T-helper 2 cell treated with Interferon-gamma antibody and Interleukin-4, amounts not matched to agents 5 μg/mL and 100 μg/mL, for 36 hours (primary cell): ENCODE measurements around the gene AGAP1.

Source experiments
- DNase-seq: peaks from one replicate; pipeline ENCODE4 v3.0.0; 2021; ENCODE audit warnings: low spot score
- H3K27ac Mint-ChIP-seq: one replicate; pipeline ENCODE4 v1.8.0; 2021; ENCODE audit warnings: mild to moderate bottlenecking, mixed read lengths
- H3K27me3 Mint-ChIP-seq: one replicate; pipeline ENCODE4 v1.8.0; 2021; ENCODE audit warnings: low read depth, mixed read lengths
- H3K36me3 Mint-ChIP-seq: one replicate; pipeline ENCODE4 v1.8.0; 2021; ENCODE audit warnings: low read depth, mixed read lengths
- H3K4me1 Mint-ChIP-seq: one replicate; pipeline ENCODE4 v1.8.0; 2021; ENCODE audit warnings: low read depth, mixed read lengths
- H3K4me3 Mint-ChIP-seq: one replicate; pipeline ENCODE4 v1.8.0; 2022; ENCODE audit warnings: mild to moderate bottlenecking, moderate library complexity, mixed read lengths
- H3K9me3 Mint-ChIP-seq: one replicate; pipeline ENCODE4 v1.8.0; 2021; ENCODE audit warnings: mixed read lengths

Gene AGAP1

GRCh38 chr2:235716875-235717496 is 223.1 kb downstream of the AGAP1 start:
- DNase-seq: no peak
- Mint-ChIP-seq H3K36me3 (no peaks in the 10 kb centered on the region), H3K4me1 (no peaks in the 10 kb centered on the region)

DNA sequence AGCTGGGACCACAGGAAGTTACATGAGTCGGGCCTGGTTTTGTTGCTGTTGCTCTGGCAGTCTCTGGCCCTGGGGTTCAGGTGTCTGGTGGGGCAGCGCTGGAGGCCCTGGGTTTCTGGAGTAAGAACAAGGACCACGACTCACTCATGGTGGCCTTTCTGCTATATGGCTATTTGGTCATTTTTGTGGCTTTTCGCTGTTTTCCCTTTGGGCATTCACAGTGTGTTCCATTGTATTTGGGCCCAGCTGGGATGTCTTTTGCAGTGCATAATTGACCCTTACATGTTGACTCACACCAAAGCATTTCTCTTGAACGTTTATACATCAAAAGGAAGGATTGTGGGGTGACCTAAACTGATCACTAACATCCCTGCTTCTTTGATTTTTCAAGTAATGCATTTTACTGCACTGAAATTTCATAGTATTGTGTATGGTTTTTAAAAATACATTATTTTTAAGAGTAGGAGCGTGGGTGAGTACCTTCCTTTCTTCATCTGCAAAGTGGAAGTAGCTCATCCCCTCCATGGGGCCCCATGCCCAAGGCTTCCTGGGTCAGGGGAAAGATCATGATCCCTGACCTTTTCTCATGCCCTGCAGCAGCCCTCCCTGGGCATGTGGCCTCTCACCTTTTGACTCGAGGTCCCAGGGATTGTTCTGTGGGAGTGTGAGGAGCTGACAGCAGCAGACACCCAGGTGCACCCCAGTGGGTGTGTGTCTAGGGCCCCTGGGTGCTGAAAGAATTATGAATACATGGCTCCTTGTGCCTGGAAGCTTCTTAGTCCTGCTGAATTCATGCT is 225.5 kb downstream of the AGAP1 start:
- no peak for DNase-seq
- no peaks in the 10 kb centered on the region for H3K9me3 Mint-ChIP-seq
- peaks cover 2% of the 10 kb centered on the region for H3K27me3 Mint-ChIP-seq
- no peak overlapping the region for H3K27ac Mint-ChIP-seq
- H3K4me1 Mint-ChIP-seq: no peaks in the 10 kb centered on the region
- H3K4me3 Mint-ChIP-seq: no peak overlapping the region
- H3K36me3 Mint-ChIP-seq: no peaks in the 10 kb centered on the region

More at GRCh38 chr2:235716875-235717496, 223.1 kb downstream of the AGAP1 start:
- no peaks in the 10 kb centered on the region for H3K9me3 Mint-ChIP-seq
- peaks cover 2% of the 10 kb centered on the region for H3K27me3 Mint-ChIP-seq
- no peak overlapping the region for H3K4me3 Mint-ChIP-seq
- no peak overlapping the region for H3K27ac Mint-ChIP-seq

- Mint-ChIP-seq H3K36me3 (no peaks in the 10 kb centered on the region), H3K4me1 (no peaks in the 10 kb centered on the region), H3K27ac (no peak overlapping the region), H3K9me3 (no peaks in the 10 kb centered on the region), H3K27me3 (peaks cover 2% of the 10 kb centered on the region), H3K4me3 (no peak overlapping the region)
- DNase-seq: no peak
Observed at GRCh38 chr2:235721625-235722024, 227.8 kb downstream of the AGAP1 start.

- H3K27me3 Mint-ChIP-seq: peaks cover 2% of the 10 kb centered on the region
- DNase-seq: no peak
- H3K27ac Mint-ChIP-seq: no peak overlapping the region
- no peaks in the 10 kb centered on the region for H3K9me3 Mint-ChIP-seq
- H3K4me3 Mint-ChIP-seq: no peak overlapping the region
- H3K4me1 Mint-ChIP-seq: no peaks in the 10 kb centered on the region
- no peaks in the 10 kb centered on the region for H3K36me3 Mint-ChIP-seq
Observed at GRCh38 chr2:235722869-235723268, 229.0 kb downstream of the AGAP1 start.

GRCh38 chr2:235723371-235723770 is 229.5 kb downstream of the AGAP1 start:
- Mint-ChIP-seq H3K27me3 (peaks cover 2% of the 10 kb centered on the region), H3K27ac (no peak overlapping the region), H3K9me3 (no peaks in the 10 kb centered on the region), H3K4me3 (no peak overlapping the region), H3K4me1 (no peaks in the 10 kb centered on the region), H3K36me3 (no peaks in the 10 kb centered on the region)
- DNase-seq: no peak

GRCh38 chr2:235723811-235724465 is 230.1 kb downstream of the AGAP1 start:
- Mint-ChIP-seq H3K9me3 (no peaks in the 10 kb centered on the region), H3K4me3 (no peak overlapping the region), H3K27me3 (peaks cover 2% of the 10 kb centered on the region), H3K36me3 (no peaks in the 10 kb centered on the region), H3K4me1 (no peaks in the 10 kb centered on the region), H3K27ac (no peak overlapping the region)
- DNase-seq: no peak

- Mint-ChIP-seq H3K27ac (no peak overlapping the region), H3K4me3 (no peak overlapping the region), H3K4me1 (no peaks in the 10 kb centered on the region), H3K36me3 (no peaks in the 10 kb centered on the region), H3K9me3 (no peaks in the 10 kb centered on the region), H3K27me3 (peaks cover 2% of the 10 kb centered on the region)
- no peak for DNase-seq
Observed at GRCh38 chr2:235725016-235725489, 231.2 kb downstream of the AGAP1 start.

DNA sequence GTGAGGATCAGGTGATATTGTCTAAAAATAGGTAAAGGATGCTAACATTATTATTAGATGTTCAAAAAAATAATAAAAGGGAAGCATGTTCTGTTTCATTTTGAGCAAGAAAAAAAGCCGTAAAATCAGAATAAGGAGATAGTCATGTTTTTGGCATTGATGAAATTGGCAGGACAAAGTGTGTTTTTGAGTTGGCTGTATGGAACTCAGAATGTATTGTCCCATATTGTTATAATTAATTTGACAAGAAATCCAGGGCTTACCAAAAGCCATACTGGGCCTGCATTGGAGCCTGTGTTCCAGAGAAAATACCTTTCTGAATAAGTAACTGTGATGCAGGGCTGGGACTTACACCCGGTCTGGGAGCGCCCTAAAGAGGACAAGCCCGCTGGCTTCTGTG is 232.0 kb downstream of the AGAP1 start:
- H3K9me3 Mint-ChIP-seq: no peaks in the 10 kb centered on the region
- H3K36me3 Mint-ChIP-seq: no peaks in the 10 kb centered on the region
- no peaks in the 10 kb centered on the region for H3K4me1 Mint-ChIP-seq
- H3K4me3 Mint-ChIP-seq: no peak overlapping the region
- no peak overlapping the region for H3K27ac Mint-ChIP-seq
- H3K27me3 Mint-ChIP-seq: no peaks in the 10 kb centered on the region
- no peak for DNase-seq

DNA sequence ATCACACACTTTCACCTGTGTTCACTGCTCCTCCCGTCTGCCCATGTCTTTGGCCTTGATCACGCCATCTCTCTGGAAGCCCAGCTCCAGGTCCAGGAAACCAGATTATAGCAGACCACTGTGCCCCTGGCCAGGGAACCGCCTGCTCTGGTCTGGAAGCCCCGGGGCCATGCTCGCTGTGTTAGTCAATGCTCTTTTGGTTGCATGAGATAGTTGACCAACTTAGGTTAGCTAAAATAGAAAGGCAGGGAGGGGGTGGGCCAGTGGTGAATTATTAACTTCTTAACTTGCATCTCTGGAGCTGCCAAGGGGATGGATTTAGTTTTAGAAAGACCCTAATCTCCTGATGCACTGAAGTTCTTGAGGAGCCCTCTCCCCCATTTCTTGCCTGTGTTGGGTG is 232.7 kb downstream of the AGAP1 start:
- Mint-ChIP-seq H3K36me3 (no peaks in the 10 kb centered on the region), H3K9me3 (no peaks in the 10 kb centered on the region), H3K27me3 (no peaks in the 10 kb centered on the region), H3K27ac (no peak overlapping the region), H3K4me1 (no peaks in the 10 kb centered on the region), H3K4me3 (no peak overlapping the region)
- DNase-seq: no peak

- H3K4me1 Mint-ChIP-seq: no peaks in the 10 kb centered on the region
- H3K9me3 Mint-ChIP-seq: no peaks in the 10 kb centered on the region
- H3K27me3 Mint-ChIP-seq: no peaks in the 10 kb centered on the region
- no peak overlapping the region for H3K4me3 Mint-ChIP-seq
- H3K27ac Mint-ChIP-seq: no peak overlapping the region
- DNase-seq: no peak
- no peaks in the 10 kb centered on the region for H3K36me3 Mint-ChIP-seq
Observed at GRCh38 chr2:235727174-235727573, 233.3 kb downstream of the AGAP1 start.

DNA sequence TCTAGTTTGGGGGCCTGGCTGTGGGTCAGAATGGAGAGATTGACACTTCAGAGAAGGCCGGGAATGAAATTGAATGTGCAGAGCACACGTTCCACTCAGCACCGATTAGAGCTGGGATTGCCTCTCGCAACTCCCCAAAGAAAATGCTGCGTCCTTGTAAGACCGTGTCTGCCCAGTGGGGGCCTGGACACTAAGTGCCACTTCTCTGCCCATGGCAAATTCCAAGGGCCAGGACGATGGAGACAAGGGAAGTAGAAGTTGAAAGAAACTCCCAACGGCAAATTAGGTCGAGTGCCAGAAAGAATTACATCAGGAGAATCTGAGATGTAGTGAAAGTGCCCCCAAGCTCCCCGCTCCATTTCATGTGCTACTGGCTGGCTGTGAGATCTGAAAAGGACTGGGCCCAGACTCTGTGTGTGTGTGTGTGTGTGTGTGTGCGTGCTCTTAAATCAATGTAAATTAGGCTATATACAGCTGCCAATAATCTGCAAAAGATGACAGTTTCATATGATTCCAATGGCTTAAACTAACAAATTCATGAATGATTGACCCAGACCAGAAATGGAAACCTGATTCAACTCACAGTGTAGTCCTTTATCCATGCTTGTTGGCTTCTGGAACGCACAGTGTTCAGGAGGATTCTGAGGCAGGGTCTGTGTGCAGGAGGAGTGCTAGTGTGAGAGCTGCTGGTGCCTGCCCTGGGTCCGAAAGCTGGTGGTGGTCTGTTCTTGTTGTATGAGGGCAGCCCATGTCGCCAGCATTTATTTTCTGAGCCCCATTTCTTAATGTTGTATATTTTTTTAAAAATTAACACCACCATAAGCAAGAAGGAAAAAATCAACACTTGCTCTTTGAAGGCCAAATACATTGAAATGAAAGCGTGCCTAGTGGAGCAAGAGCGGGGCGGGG is 234.3 kb downstream of the AGAP1 start:
- no peak overlapping the region for H3K27ac Mint-ChIP-seq
- H3K4me1 Mint-ChIP-seq: no peaks in the 10 kb centered on the region
- H3K36me3 Mint-ChIP-seq: no peaks in the 10 kb centered on the region
- H3K4me3 Mint-ChIP-seq: no peak overlapping the region
- no peak for DNase-seq
- no peaks in the 10 kb centered on the region for H3K9me3 Mint-ChIP-seq
- no peaks in the 10 kb centered on the region for H3K27me3 Mint-ChIP-seq

GRCh38 chr2:235728800-235729556 is 235.1 kb downstream of the AGAP1 start:
- Mint-ChIP-seq H3K36me3 (no peaks in the 10 kb centered on the region), H3K27me3 (no peaks in the 10 kb centered on the region), H3K4me1 (no peaks in the 10 kb centered on the region), H3K4me3 (no peak overlapping the region), H3K9me3 (no peaks in the 10 kb centered on the region), H3K27ac (no peak overlapping the region)
- DNase-seq: no peak

- no peak overlapping the region for H3K27ac Mint-ChIP-seq
- H3K9me3 Mint-ChIP-seq: no peaks in the 10 kb centered on the region
- H3K27me3 Mint-ChIP-seq: no peaks in the 10 kb centered on the region
- DNase-seq: no peak
- no peaks in the 10 kb centered on the region for H3K36me3 Mint-ChIP-seq
- no peaks in the 10 kb centered on the region for H3K4me1 Mint-ChIP-seq
- no peak overlapping the region for H3K4me3 Mint-ChIP-seq
Observed at GRCh38 chr2:235729557-235729947, 235.7 kb downstream of the AGAP1 start.
